ENCODE results near the gene NFE2L2. TPM values are rescaled to one million over a fixed set of nuclear protein-coding genes. Genes with fewer than 3 reads are reported as not detected.
A peak's percentile ranks its signal among the peaks of the same experiment; 100 is the strongest.
"Not testable (repeated sequence)": the region's sequence is repeated elsewhere in the genome, so short reads cannot be mapped to it uniquely, and the experiment has no call there.

NFE2L2 gene
- total RNA-seq, 1 donor from 2014 or later, result 83.3 TPM

- Histone ChIP-seq H4K20me1 (ENCODE audit: insufficient read depth, low read length) (peaks cover 13% of the 10 kb centered on the region), H3K4me3 (ENCODE audit: insufficient read depth, low read depth, low read length) (no peak overlapping the region), H3K4me2 (ENCODE audit: low read length) (no peak overlapping the region), H3K9ac (ENCODE audit: low read length) (no peak overlapping the region), H2AFZ (ENCODE audit: low read depth, low read length) (no peak overlapping the region), H3K27ac (ENCODE audit: low read depth, low read length) (no peak overlapping the region), H3K4me1 (ENCODE audit: insufficient read depth, low read length) (no peaks in the 10 kb centered on the region), H3K27me3 (ENCODE audit: insufficient read depth, low read length) (no peaks in the 10 kb centered on the region), H3K9me3 (ENCODE audit: insufficient read depth, low read depth, low read length) (no peaks in the 10 kb centered on the region), H3K79me2 (ENCODE audit: insufficient read depth, low read length) (peaks cover 19% of the 10 kb centered on the region), H3K36me3 (ENCODE audit: insufficient read depth, low read length) (peaks cover 45% of the 10 kb centered on the region)
- DNase-seq (ENCODE audit: low read depth) (no peak), FAIRE-seq (no peak)
- Mint-ChIP-seq H3K9me3 (ENCODE audit: unreplicated experiment) (no peaks in the 10 kb centered on the region), H3K4me1 (ENCODE audit: low read depth, unreplicated experiment) (peaks cover 11% of the 10 kb centered on the region), H3K36me3 (ENCODE audit: low read depth, unreplicated experiment) (peaks cover 19% of the 10 kb centered on the region), H3K27ac (ENCODE audit: unreplicated experiment) (peak overlapping the region; percentile 11), H3K4me3 (ENCODE audit: unreplicated experiment) (no peak overlapping the region), H3K27me3 (ENCODE audit: low read depth, unreplicated experiment) (no peaks in the 10 kb centered on the region)
- TF ChIP-seq CTCF (IDR thresholded peaks at IDR 0.05; ENCODE audit: insufficient read depth, low read depth, low read length), result no peak
- no peak for TF ChIP-seq EZH2 (IDR thresholded peaks at IDR 0.05; ENCODE audit: insufficient read depth, low read length)
Measured at GRCh38 chr2:177229442-177230242, 34.9 kb downstream of the NFE2L2 start.

DNA sequence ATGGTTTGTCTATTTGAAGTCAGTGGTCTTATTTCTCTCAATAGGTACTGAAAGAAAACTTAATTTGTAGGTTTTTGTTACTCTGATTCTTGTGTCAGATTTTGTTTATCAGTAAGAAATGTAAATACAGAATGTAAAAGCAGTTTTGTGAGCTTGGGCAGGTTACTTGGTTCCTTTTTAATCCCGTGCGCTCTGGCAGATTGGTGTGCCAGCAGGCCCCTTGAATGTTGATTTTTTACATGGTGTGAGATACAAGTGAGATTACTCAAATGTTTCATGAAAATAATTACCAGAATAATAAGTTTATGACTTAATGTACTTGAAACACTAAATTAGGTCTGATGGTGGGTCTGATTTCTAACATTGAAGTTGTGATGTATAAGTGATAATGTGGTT lies 38.6 kb downstream of the NFE2L2 start:
- Mint-ChIP-seq H3K4me1 (ENCODE audit: low read depth, unreplicated experiment) (peaks cover 7% of the 10 kb centered on the region), H3K36me3 (ENCODE audit: low read depth, unreplicated experiment) (peaks cover 15% of the 10 kb centered on the region), H3K9me3 (ENCODE audit: unreplicated experiment) (no peaks in the 10 kb centered on the region), H3K27me3 (ENCODE audit: low read depth, unreplicated experiment) (no peaks in the 10 kb centered on the region), H3K4me3 (ENCODE audit: unreplicated experiment) (no peak overlapping the region), H3K27ac (ENCODE audit: unreplicated experiment) (peak overlapping the region; percentile 55)
- no peak overlapping the region for H3K27ac ChIP-seq (ENCODE audit: low read depth, low read length)
- no peak for FAIRE-seq
- no peak overlapping the region for H2AFZ ChIP-seq (ENCODE audit: low read depth, low read length)
- no peak overlapping the region for H3K9ac ChIP-seq (ENCODE audit: low read length)
- H3K27me3 ChIP-seq (ENCODE audit: insufficient read depth, low read length), result no peaks in the 10 kb centered on the region
- H3K36me3 ChIP-seq (ENCODE audit: insufficient read depth, low read length), result peaks cover 37% of the 10 kb centered on the region
- DNase-seq (ENCODE audit: low read depth), result no peak
- no peak for TF ChIP-seq CTCF (IDR thresholded peaks at IDR 0.05; ENCODE audit: insufficient read depth, low read depth, low read length)
- no peaks in the 10 kb centered on the region for H3K4me1 ChIP-seq (ENCODE audit: insufficient read depth, low read length)
- H3K4me3 ChIP-seq (ENCODE audit: insufficient read depth, low read depth, low read length), result no peak overlapping the region
- peaks cover 23% of the 10 kb centered on the region for H4K20me1 ChIP-seq (ENCODE audit: insufficient read depth, low read length)
- H3K9me3 ChIP-seq (ENCODE audit: insufficient read depth, low read depth, low read length), result no peaks in the 10 kb centered on the region
- no peak overlapping the region for H3K4me2 ChIP-seq (ENCODE audit: low read length)
- H3K79me2 ChIP-seq (ENCODE audit: insufficient read depth, low read length), result no peaks in the 10 kb centered on the region

- H3K9ac ChIP-seq (ENCODE audit: low read length); H3K4me3 ChIP-seq (ENCODE audit: insufficient read depth, low read depth, low read length); H2AFZ ChIP-seq (ENCODE audit: low read depth, low read length); H3K4me2 ChIP-seq (ENCODE audit: low read length); H3K36me3 Mint-ChIP-seq (ENCODE audit: low read depth, unreplicated experiment); H3K27ac Mint-ChIP-seq (ENCODE audit: unreplicated experiment); H3K4me1 Mint-ChIP-seq (ENCODE audit: low read depth, unreplicated experiment); H3K9me3 Mint-ChIP-seq (ENCODE audit: unreplicated experiment); FAIRE-seq; H3K27me3 ChIP-seq (ENCODE audit: insufficient read depth, low read length); H3K4me1 ChIP-seq (ENCODE audit: insufficient read depth, low read length); H3K27ac ChIP-seq (ENCODE audit: low read depth, low read length); H3K27me3 Mint-ChIP-seq (ENCODE audit: low read depth, unreplicated experiment); H3K9me3 ChIP-seq (ENCODE audit: insufficient read depth, low read depth, low read length); H3K4me3 Mint-ChIP-seq (ENCODE audit: unreplicated experiment); DNase-seq (ENCODE audit: low read depth); H3K79me2 ChIP-seq (ENCODE audit: insufficient read depth, low read length): not testable (repeated sequence)
- peaks cover 35% of the 10 kb centered on the region for H3K36me3 ChIP-seq (ENCODE audit: insufficient read depth, low read length)
- peaks cover 40% of the 10 kb centered on the region for H4K20me1 ChIP-seq (ENCODE audit: insufficient read depth, low read length)
Measured at GRCh38 chr2:177223436-177223835, 41.1 kb downstream of the NFE2L2 start.

Measured in astrocyte (in vitro differentiated cells and primary cell).